ENCODE measurements around the gene NAGK. TPM values are rescaled to one million over a fixed set of nuclear protein-coding genes. Genes with fewer than 3 reads are reported as not detected.
"Not testable (repeated sequence)": the region's sequence is repeated elsewhere in the genome, so short reads cannot be mapped to it uniquely, and the experiment has no call there.

NAGK gene
- total RNA-seq, 1 donor from 2014 or later, result 56.3 TPM

GRCh38 chr2:71069376-71069775 is 928 bp downstream of the NAGK start:
- DNase-seq (ENCODE audit: low spot score), result no peak

DNA sequence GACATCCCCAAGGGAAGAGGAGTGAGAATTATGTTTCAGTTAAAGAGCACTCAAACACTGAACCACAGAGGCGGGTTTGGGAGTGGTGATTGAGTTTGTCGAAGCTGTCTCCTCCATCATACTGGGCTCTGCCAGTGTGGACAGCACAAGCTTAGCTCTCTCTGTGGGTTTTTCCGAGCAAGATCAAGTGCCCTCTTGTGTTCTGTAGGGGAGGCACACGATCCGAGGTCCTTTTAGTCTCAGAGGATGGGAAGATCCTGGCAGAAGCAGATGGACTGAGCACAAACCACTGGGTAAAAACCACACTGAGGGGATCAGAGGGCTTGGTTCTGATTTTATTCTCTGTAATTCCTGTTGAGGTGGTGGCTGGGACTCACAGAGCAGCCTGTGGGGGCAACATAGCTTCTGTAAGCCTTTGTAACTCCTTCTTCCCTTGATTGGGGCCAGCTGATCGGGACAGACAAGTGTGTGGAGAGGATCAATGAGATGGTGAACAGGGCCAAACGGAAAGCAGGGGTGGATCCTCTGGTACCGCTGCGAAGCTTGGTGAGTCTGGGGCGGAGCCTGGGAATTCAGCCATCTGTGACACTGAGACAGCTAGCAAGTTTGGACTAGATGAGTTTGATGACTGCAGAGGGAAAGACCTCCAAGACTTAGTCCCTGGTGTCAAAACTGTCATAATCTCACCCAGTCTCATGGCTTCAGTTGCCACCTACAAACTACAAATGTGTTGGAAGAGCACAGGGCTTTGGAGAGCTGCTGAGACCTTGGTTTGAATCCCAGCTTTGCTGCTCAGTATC is 2.0 kb downstream of the NAGK start:
- no peak for DNase-seq (ENCODE audit: low spot score)

- DNase-seq (ENCODE audit: low spot score), result peak; percentile 69
Observed at GRCh38 chr2:71071681-71072398, 3.4 kb downstream of the NAGK start.

GRCh38 chr2:71072492-71072891 is 4.0 kb downstream of the NAGK start:
- no peak for DNase-seq (ENCODE audit: low spot score)

- no peak for DNase-seq (ENCODE audit: low spot score)
Observed at GRCh38 chr2:71073475-71073874, 5.0 kb downstream of the NAGK start.

DNA sequence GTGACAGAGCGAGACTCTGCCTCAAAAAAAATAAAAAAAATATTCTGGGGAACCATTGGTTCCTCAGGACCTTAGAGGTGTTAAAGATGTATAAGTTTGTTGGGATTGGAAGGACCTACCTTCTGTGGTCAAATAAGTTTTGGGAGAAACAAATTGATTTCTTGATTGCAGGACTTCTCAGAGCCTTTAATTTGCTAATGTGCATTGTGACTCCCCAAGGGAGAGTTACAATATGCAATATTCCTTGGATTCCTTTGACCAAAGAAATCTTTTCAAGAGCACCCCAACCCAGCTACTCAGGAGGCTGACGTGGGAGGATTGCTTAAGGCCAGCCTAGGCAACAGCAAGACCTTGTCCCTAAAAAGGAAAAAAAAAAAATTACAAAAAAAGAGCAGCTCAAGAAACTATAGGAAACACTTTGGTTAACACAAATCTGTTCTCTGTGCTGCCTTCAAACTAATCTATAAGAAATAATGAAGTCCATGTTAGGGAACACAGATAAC is 6.5 kb downstream of the NAGK start:
- DNase-seq (ENCODE audit: low spot score), result no peak

- no peak for DNase-seq (ENCODE audit: low spot score)
Observed at GRCh38 chr2:71078624-71079023, 10.2 kb downstream of the NAGK start.

- no peak for DNase-seq (ENCODE audit: low spot score)
Observed at GRCh38 chr2:71082402-71083252, 14.2 kb downstream of the NAGK start.

DNA sequence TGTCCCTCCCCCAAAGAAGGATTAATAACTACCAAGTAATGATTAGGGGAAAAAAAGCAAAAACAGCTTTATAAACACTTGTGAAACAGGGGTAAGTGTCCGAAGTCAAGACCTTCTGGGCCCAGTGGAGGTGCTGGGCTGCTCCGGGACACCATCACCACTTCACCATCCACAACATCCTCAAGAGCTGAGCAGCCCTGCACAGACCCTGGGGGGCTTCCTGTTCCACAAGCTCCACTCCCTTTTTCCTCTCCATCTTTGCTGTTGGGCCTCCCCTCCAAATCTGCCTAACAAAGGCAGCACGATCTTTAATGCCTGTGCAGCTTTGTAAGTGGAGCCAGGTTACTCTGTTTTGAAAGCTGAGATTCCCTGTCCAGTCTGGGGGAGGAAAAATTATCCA is 14.8 kb downstream of the NAGK start:
- DNase-seq (ENCODE audit: low spot score), result not testable (repeated sequence)

DNA sequence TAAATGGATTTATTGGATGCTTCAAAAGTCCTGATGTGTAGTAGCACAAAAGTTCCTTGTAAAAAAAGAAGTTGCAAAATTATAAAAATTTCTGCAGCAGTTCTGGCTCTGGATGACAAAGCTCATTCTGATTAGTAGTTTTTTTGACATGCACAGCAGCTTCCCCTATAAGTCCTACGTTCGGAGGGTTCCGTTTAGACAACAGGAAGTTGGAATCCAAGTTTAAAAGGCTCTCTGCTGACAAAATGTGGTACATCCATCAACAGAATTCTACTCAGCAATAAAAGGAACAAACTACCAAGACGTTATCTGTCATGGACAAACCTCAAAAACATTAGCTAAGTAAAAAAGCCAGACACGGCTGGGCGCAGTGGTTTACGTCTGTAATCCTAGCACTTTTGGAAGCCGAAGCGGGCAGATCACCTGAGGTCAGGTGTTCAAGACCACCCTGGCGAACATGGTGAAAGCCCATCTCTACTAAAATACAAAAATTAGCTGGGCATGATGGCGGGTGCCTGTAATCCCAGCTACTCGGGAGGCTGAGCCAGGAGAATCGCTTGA is 15.4 kb downstream of the NAGK start:
- DNase-seq (ENCODE audit: low spot score), result not testable (repeated sequence)

DNA sequence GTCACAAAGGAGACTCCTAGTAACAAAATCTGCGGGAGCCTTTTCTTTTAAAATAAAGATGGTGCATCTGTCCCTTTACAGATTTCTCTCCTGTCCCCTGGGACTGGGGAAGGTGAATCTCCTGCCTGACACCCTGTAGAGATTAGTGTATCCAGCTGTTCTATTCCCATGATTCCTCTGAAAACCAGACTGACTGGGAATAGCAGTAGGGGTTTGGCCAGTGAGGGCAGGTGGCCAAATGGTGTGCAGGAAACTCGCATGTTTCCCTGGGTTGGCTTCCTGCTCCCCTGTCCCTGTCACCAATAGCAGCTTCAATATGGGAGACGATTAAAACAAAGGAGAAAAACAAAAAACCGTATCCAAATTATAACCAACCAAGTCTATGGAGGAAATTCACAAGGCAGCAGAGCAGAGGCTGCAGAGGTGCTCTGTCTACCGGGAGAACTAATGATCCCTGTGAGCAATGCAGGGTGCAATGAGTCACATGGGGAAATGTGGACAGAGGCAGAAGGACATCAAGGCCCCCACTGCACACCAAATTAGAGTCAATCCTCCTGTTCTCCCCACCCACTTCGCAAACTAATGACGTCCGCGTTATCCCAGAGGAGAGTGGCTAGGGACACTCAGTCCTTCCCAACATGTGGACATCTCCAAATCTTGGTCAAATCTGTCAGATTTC is 17.0 kb downstream of the NAGK start:
- not testable (repeated sequence) for DNase-seq (ENCODE audit: low spot score)

DNA sequence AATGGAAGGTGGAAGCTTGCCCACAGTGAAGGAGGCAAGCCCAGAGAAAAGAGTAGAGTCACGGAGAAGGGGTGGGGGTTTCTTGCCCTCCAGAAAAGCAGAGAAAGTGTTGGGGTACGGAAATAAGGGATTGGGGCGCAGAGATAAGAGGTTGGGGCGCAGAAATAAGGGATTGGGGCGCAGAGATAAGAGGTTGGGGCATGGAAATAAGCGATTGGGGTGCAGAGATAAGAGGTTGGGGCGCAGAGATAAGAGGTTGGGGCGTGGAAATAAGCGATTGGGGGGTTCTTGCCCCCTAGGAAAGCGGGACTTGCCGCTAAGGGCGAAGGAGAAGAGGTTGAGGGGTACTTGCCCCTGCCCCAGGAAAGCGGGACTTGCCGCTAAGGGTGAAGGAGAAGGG is 21.0 kb downstream of the NAGK start:
- not testable (repeated sequence) for DNase-seq (ENCODE audit: low spot score)

DNA sequence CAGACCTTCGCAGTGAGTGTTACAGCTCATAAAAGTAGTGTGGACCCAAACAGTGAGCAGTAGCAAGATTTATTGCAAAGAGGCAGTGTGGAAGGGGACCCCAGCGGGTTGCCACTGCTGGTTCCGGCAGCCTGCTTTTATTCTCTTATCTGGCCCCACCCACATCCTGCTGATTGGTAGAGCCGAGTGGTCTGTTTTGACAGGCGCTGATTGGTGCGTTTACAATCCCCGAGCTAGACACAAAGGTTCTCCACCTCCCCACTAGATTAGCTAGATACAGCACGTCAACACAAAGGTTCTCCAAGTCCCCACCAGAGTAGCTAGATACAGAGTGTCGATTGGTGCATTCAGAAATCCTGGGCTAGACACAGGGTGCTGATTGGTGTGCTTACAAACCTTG is 23.4 kb downstream of the NAGK start:
- not testable (repeated sequence) for DNase-seq (ENCODE audit: low spot score)

DNA sequence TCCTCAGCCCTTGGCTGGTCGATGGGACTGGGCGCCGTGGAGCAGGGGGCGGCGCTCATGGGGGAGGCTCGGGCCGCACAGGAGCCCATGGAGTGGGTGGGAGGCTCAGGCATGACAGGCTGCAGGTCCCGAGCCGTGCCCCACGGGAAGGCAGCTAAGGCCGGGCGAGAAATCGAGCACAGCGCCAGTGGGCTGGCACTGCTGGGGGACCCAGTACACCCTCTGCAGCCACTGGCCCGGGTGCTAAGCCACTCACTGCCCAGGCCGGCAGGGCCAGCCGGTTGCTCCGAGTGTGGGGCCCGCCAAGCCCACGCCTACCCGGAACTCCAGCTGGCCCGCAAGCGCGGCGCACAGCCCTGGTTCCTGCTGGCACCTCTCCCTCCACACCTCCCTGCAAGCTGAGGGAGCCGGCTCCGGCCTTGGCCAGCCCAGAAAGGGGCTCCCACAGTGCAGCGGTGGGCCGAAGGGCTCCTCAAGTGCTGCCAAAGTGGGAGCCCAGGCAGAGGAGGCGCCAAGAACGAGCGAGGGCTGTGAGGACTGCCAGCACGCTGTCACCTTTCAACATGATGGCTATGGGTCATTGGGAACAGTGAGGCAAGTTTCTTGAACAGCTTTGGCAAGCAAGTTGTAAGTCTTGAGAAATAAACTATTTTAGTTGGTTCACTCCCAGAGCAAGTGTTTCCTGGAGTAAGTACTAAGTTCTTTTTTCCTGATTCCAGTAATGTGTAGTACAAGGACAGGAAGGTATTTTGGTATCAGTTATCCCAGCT is 24.2 kb downstream of the NAGK start:
- not testable (repeated sequence) for DNase-seq (ENCODE audit: low spot score)

DNA sequence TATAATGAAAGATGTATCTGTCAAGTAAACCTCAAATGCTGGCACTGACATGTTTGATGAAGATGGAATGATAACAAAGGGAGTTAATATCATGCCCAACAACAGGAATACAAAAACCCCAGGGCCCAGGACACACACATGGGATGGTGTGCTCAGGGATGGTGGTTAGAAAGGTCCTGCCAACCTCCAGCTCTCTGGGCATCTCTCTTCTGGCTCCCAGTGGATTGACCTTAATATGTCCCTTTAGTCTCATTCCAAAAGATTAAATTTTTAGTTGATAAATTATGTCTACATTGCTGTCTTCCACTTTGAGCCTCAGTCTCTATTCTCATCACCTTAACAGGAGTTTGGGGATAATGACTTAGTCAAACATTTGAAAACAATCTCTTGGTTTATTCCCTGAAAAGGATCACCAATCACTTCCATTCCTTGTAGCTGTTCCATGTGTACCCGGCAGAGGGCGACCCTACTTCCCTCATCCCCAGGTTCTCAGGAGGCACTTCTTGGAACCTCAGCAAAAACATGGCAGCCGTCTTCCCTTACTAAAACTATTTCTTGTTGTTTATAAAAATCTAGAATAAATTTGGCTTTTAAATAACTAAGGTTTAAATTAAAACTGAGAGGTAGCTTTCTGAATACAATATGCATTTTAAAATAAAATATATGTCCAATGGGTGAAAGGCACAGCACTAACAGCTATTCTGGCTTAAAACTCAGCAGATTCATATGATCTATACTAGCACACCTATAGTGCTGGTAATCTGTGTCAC is 31.9 kb downstream of the NAGK start:
- DNase-seq (ENCODE audit: low spot score), result peak; percentile 10

- no peak for DNase-seq (ENCODE audit: low spot score)
Observed at GRCh38 chr2:71101656-71102055, 33.2 kb downstream of the NAGK start.

DNA sequence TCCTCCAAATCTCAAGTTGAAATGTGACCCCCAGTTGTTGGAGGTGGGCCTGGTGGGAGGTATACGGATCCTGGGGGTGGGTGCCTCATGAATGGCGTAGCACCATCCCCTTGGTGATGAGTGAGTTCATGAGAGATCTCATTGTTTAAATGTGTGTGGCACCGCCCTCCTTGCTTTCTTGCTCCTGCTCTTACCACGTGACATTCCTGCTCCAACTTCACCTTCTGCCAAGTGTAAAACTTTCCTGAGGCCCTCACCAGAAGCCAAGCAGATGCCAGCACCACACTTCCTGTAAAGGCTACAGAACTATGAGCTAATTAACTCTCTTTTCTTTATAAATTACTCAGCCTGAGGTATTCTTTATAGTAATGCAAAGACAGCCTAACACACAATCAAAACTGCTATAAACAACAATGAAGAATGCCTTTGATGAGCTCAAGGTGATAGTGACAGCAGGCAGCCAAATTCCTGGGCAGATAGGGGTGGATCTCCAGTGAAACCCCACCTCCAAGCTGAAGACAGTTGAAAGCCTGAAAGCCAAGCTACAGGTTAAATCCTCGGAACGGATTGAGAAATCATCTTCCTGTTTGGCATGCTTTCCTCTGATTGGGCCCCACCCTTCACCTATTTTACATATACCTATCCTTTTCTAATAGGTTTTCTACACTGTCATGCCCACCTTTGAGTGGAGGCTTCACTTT is 34.7 kb downstream of the NAGK start:
- DNase-seq (ENCODE audit: low spot score), result no peak

DNA sequence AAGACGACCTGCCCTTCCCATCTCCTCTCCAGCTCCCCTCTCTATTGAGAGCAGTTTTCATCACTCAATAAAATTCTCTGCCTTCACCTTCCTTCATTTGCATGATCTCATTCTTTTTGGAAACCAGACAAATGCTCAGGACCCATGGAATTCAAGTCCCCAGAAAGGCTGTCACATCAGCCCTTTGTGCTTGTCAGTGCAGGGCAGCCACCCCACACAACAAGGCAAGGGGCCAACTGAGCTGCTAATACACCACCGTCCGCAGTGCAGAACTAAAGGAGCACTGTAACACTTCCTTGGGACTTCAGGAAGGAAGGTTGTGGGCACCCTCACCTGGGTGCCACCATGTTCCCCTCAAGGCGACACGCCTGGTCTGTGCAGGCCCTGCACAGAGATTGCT is 35.4 kb downstream of the NAGK start:
- no peak for DNase-seq (ENCODE audit: low spot score)

- not testable (repeated sequence) for DNase-seq (ENCODE audit: low spot score)
Observed at GRCh38 chr2:71106463-71106862, 38.0 kb downstream of the NAGK start.

All from umbilical cord (tissue), 2 donors.